ENCODE results near the gene PLAAT5. TPM values are rescaled to one million over a fixed set of nuclear protein-coding genes. Genes with fewer than 3 reads are reported as not detected.

PLAAT5 gene
- total and polyA plus RNA-seq, 2 donors (not counting 1 experiment from before 2014, with no cell fraction given): 0.07 to 0.50 TPM

GRCh38 chr11:63427971-63428508, 62.9 kb downstream of the PLAAT5 start:
- Histone ChIP-seq H3K27ac (ENCODE audit: insufficient read depth, low read length) (no peak overlapping the region), H3K4me2 (ENCODE audit: extremely low read depth, insufficient read depth, low read length) (no peak overlapping the region), H4K20me1 (ENCODE audit: control insufficient read depth, extremely low read depth, insufficient read depth, low read length) (no peaks in the 10 kb centered on the region), H3K9me3 (ENCODE audit: control insufficient read depth, insufficient read depth, low read depth, low read length) (no peaks in the 10 kb centered on the region), H3K27me3 (ENCODE audit: control insufficient read depth, insufficient read depth, low read length) (peaks cover 3% of the 10 kb centered on the region), H3K9ac (ENCODE audit: insufficient read depth, low read length) (no peak overlapping the region), H3K36me3 (ENCODE audit: control insufficient read depth, insufficient read depth, low read length) (no peaks in the 10 kb centered on the region), H3K4me3 (replicated peaks in 1 of 4; ENCODE audit: control extremely low read depth in 1 of 4, insufficient read depth in 1 of 4, low read depth in 3 of 4, low read length in 4 of 4) (no peak overlapping the region), H2AFZ (ENCODE audit: low read length) (no peak overlapping the region), H3K79me2 (ENCODE audit: control insufficient read depth, insufficient read depth, low read length) (no peaks in the 10 kb centered on the region), H3K4me1 (ENCODE audit: control insufficient read depth, extremely low read depth, insufficient read depth, low read length) (no peaks in the 10 kb centered on the region)
- DNase-seq (ENCODE audit: low read depth in 2 of 2): no peak
- TF ChIP-seq, protein P1, sequence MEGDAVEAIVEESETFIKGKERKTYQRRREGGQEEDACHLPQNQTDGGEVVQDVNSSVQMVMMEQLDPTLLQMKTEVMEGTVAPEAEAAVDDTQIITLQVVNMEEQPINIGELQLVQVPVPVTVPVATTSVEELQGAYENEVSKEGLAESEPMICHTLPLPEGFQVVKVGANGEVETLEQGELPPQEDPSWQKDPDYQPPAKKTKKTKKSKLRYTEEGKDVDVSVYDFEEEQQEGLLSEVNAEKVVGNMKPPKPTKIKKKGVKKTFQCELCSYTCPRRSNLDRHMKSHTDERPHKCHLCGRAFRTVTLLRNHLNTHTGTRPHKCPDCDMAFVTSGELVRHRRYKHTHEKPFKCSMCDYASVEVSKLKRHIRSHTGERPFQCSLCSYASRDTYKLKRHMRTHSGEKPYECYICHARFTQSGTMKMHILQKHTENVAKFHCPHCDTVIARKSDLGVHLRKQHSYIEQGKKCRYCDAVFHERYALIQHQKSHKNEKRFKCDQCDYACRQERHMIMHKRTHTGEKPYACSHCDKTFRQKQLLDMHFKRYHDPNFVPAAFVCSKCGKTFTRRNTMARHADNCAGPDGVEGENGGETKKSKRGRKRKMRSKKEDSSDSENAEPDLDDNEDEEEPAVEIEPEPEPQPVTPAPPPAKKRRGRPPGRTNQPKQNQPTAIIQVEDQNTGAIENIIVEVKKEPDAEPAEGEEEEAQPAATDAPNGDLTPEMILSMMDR (conservative IDR thresholded peaks at IDR 0.05 in 1 of 2, IDR thresholded peaks at IDR 0.05 in 1 of 2; ENCODE audit: low read depth in 1 of 2, low read length in 2 of 2): no peak
- TF ChIP-seq EZH2 (IDR thresholded peaks at IDR 0.05; ENCODE audit: low read length, missing control alignments): no peak

- H3K4me1 ChIP-seq (ENCODE audit: control insufficient read depth, extremely low read depth, insufficient read depth, low read length): no peaks in the 10 kb centered on the region
- H2AFZ ChIP-seq (ENCODE audit: low read length): no peak overlapping the region
- H3K27me3 ChIP-seq (ENCODE audit: control insufficient read depth, insufficient read depth, low read length): no peaks in the 10 kb centered on the region
- no peak overlapping the region for H3K27ac ChIP-seq (ENCODE audit: insufficient read depth, low read length)
- no peak overlapping the region for H3K4me2 ChIP-seq (ENCODE audit: extremely low read depth, insufficient read depth, low read length)
- no peak for DNase-seq (ENCODE audit: low read depth in 2 of 2)
- H3K36me3 ChIP-seq (ENCODE audit: control insufficient read depth, insufficient read depth, low read length): no peaks in the 10 kb centered on the region
- no peaks in the 10 kb centered on the region for H4K20me1 ChIP-seq (ENCODE audit: control insufficient read depth, extremely low read depth, insufficient read depth, low read length)
- H3K4me3 ChIP-seq (replicated peaks in 1 of 4; ENCODE audit: control extremely low read depth in 1 of 4, insufficient read depth in 1 of 4, low read depth in 3 of 4, low read length in 4 of 4): no peak overlapping the region
- no peaks in the 10 kb centered on the region for H3K9me3 ChIP-seq (ENCODE audit: control insufficient read depth, insufficient read depth, low read depth, low read length)
- no peaks in the 10 kb centered on the region for H3K79me2 ChIP-seq (ENCODE audit: control insufficient read depth, insufficient read depth, low read length)
- H3K9ac ChIP-seq (ENCODE audit: insufficient read depth, low read length): no peak overlapping the region
- no peak for TF ChIP-seq EZH2 (IDR thresholded peaks at IDR 0.05; ENCODE audit: low read length, missing control alignments)
- TF ChIP-seq, protein P1 (conservative IDR thresholded peaks at IDR 0.05 in 1 of 2, IDR thresholded peaks at IDR 0.05 in 1 of 2; ENCODE audit: low read depth in 1 of 2, low read length in 2 of 2): no peak
Measured at GRCh38 chr11:63417174-63417852, 73.7 kb downstream of the PLAAT5 start.

Other genes starting within 250 kb of the PLAAT5 start
- not detected in 2 replicates for gene SLC22A25, start 247.6 kb downstream of the PLAAT5 start, total RNA-seq
- not detected in 2 replicates for gene SLC22A25, start 247.6 kb downstream of the PLAAT5 start, polyA plus RNA-seq
- not detected in 2 replicates for gene SLC22A9, start 121.4 kb downstream of the PLAAT5 start, total RNA-seq
- gene SLC22A9, start 121.4 kb downstream of the PLAAT5 start, polyA plus RNA-seq: not detected in 2 replicates
- gene LGALS12, start 14.9 kb upstream of the PLAAT5 start, total RNA-seq: under 0.01 TPM in 1 of 2 replicates, not detected in the other
- gene LGALS12, start 14.9 kb upstream of the PLAAT5 start, polyA plus RNA-seq: not detected in 2 replicates
- 85.7 and 108 TPM in 2 replicates for gene PLAAT4, start 45.6 kb upstream of the PLAAT5 start, total RNA-seq
- gene PLAAT4, start 45.6 kb upstream of the PLAAT5 start, polyA plus RNA-seq: 47.4 and 69.1 TPM in 2 replicates
- not detected in 2 replicates for gene PLAAT2, start 72.2 kb upstream of the PLAAT5 start, total RNA-seq
- not detected in 2 replicates for gene PLAAT2, start 72.2 kb upstream of the PLAAT5 start, polyA plus RNA-seq
- gene PLAAT3, start 123.3 kb upstream of the PLAAT5 start, total RNA-seq: 32.1 and 45.4 TPM in 2 replicates
- 11.4 and 40.9 TPM in 2 replicates for gene PLAAT3, start 123.3 kb upstream of the PLAAT5 start, polyA plus RNA-seq
- 120 and 147 TPM in 2 replicates for gene ATL3, start 180.2 kb upstream of the PLAAT5 start, total RNA-seq
- 89.5 and 111 TPM in 2 replicates for gene ATL3, start 180.2 kb upstream of the PLAAT5 start, polyA plus RNA-seq
- gene RTN3, start 190.3 kb upstream of the PLAAT5 start, total RNA-seq: 67.8 and 93.3 TPM in 2 replicates
- gene RTN3, start 190.3 kb upstream of the PLAAT5 start, polyA plus RNA-seq: 158 and 167 TPM in 2 replicates